Erythroblast (primary cell): Measurements from ENCODE around the gene NPTX1.

Source experiments
- DNase-seq, 2 experiments: peaks; one replicate each; lab custom pipeline; 2025; lab: John Stamatoyannopoulos, UW
- GATA1 ChIP-seq: IDR thresholded peaks from 2 replicates; pipeline ENCODE4 v1.6.1; 2011; ENCODE audit warnings: low read depth, mild to moderate bottlenecking, control low read depth, low read length, moderate library complexity
- POLR2A ChIP-seq: IDR thresholded peaks from 2 replicates; pipeline ENCODE4 v1.6.1; 2011; ENCODE audit warnings: mild to moderate bottlenecking, low read length

The NPTX1 gene

GRCh38 chr17:80468242-80468641 lies 8.2 kb downstream of the NPTX1 start:
- no peak for DNase-seq
- TF ChIP-seq POLR2A (no peak), GATA1 (no peak)

- no peak for DNase-seq
- TF ChIP-seq POLR2A, result no peak
- TF ChIP-seq GATA1, result no peak
These were observed 10.2 kb downstream of the NPTX1 start for GRCh38 chr17:80466188-80466705.

GRCh38 chr17:80465327-80465974 lies 11.0 kb downstream of the NPTX1 start:
- TF ChIP-seq GATA1, result no peak
- no peak for TF ChIP-seq POLR2A
- no peak for DNase-seq

- no peak for DNase-seq
- no peak for TF ChIP-seq POLR2A
- TF ChIP-seq GATA1, result no peak
These were observed 11.9 kb downstream of the NPTX1 start for GRCh38 chr17:80464486-80464885.

- no peak for TF ChIP-seq GATA1
- no peak for TF ChIP-seq POLR2A
- no peak for DNase-seq
These were observed 12.5 kb downstream of the NPTX1 start for GRCh38 chr17:80463784-80464400.

GRCh38 chr17:80461528-80462160 lies 14.8 kb downstream of the NPTX1 start:
- TF ChIP-seq GATA1 (no peak), POLR2A (no peak)
- DNase-seq, result no peak

GRCh38 chr17:80460429-80460834 lies 16.0 kb downstream of the NPTX1 start:
- TF ChIP-seq POLR2A (no peak), GATA1 (no peak)
- DNase-seq, result no peak

- no peak for DNase-seq
- TF ChIP-seq POLR2A (no peak), GATA1 (no peak)
These were observed 17.2 kb downstream of the NPTX1 start for GRCh38 chr17:80459234-80459633.

GRCh38 chr17:80458016-80458415 lies 18.4 kb downstream of the NPTX1 start:
- TF ChIP-seq POLR2A (no peak), GATA1 (no peak)
- DNase-seq, result no peak

- TF ChIP-seq POLR2A, result no peak
- no peak for TF ChIP-seq GATA1
These were observed 19.1 kb downstream of the NPTX1 start for GRCh38 chr17:80457236-80457856.

GRCh38 chr17:80456465-80457235 lies 19.8 kb downstream of the NPTX1 start:
- peak; percentile 62 to 77 for DNase-seq
- no peak for TF ChIP-seq POLR2A
- TF ChIP-seq GATA1, result no peak

More at GRCh38 chr17:80457236-80457856, 19.1 kb downstream of the NPTX1 start:
- DNase-seq, result peak; percentile 69 to 86

- peak; percentile 36 to 41 for DNase-seq
- TF ChIP-seq GATA1 (no peak), POLR2A (no peak)
These were observed 20.6 kb downstream of the NPTX1 start for GRCh38 chr17:80455784-80456183.

GRCh38 chr17:80455336-80455710 lies 21.1 kb downstream of the NPTX1 start:
- DNase-seq, result no peak
- TF ChIP-seq POLR2A (no peak), GATA1 (no peak)
